HG03095 (cell line): Measurements from ENCODE around the gene FOXD3.
"Not testable (repeated sequence)": the region's sequence is repeated elsewhere in the genome, so short reads cannot be mapped to it uniquely, and the experiment has no call there.

Source experiments
- ATAC-seq: cut with Tn5 transposase; IDR thresholded peaks from one replicate; pipeline ENCODE4 v1.9.1; 2021; ENCODE audit warnings: moderate library complexity; ENCODE audit not compliant: unreplicated experiment

The FOXD3 gene

GRCh38 chr1:63356234-63356633 is 33.9 kb downstream of the FOXD3 start:
- not testable (repeated sequence) for ATAC-seq

GRCh38 chr1:63359561-63359960 is 37.2 kb downstream of the FOXD3 start:
- ATAC-seq, result no peak

GRCh38 chr1:63362073-63362472 is 39.7 kb downstream of the FOXD3 start:
- ATAC-seq, result no peak

- ATAC-seq, result no peak
Observed at GRCh38 chr1:63362578-63362977, 40.2 kb downstream of the FOXD3 start.

- ATAC-seq, result no peak
Observed at GRCh38 chr1:63363014-63363413, 40.6 kb downstream of the FOXD3 start.

GRCh38 chr1:63366908-63367214 is 44.5 kb downstream of the FOXD3 start:
- no peak for ATAC-seq

GRCh38 chr1:63367215-63368103 is 45.1 kb downstream of the FOXD3 start, which contains the start of gene ALG6:
ALG6 (plus strand) TSS chr1:63367627; CDS start chr1:63370978, 3,351 bp downstream.
- ATAC-seq, result peak; percentile 95

- no peak for ATAC-seq
Observed at GRCh38 chr1:63368131-63368530, 45.8 kb downstream of the FOXD3 start.
